Endothelial cell of umbilical vein (primary cell): ENCODE measurements around the gene SLC12A9. TPM values are rescaled to one million over a fixed set of nuclear protein-coding genes. Genes with fewer than 3 reads are reported as not detected.

Experiments
- BruUV-seq: library from RNA; stranded (reverse); fragments of 400-500 nt; replicated peaks from 2 replicates; lab custom pipeline; 2021; lab: Mats Ljungman, UMichigan
- CTCF ChIA-PET: fragments of 300-600, 350-600 bp; sonication (Branson Sonifier 250); formaldehyde crosslinking; loops from one replicate; lab custom pipeline; 2021; ENCODE audit warnings: antibody characterized with exemption, inconsistent platforms; lab: Charles Lee
- POLR2A ChIA-PET: fragments of 300-600, 350-600 bp; sonication (Branson Sonifier 250); formaldehyde crosslinking; loops from one replicate; lab custom pipeline; 2021; ENCODE audit warnings: antibody characterized with exemption, inconsistent platforms; lab: Charles Lee
- DNase-seq: peaks from one replicate; pipeline ENCODE4 v3.0.0-alpha.2; 2011; ENCODE audit warnings: low read depth, low spot score
- FAIRE-seq: peaks from 2 replicates; lab custom pipeline; 2011; peaks lifted over from hg19 to GRCh38; lab: Jason Lieb, UNC
- H2AFZ ChIP-seq: 2 replicates; pipeline ENCODE4 v1.6.0; 2012; ENCODE audit warnings: low read depth, low read length, control low read depth, inconsistent platforms
- H3K27ac ChIP-seq: 2 replicates; pipeline ENCODE4 v1.5.1; 2011; ENCODE audit warnings: low read depth, mild to moderate bottlenecking, control low read depth, low read length, moderate library complexity; ENCODE audit not compliant: insufficient read depth
- H3K27me3 ChIP-seq, 2 experiments: 2 replicates each; pipeline versions ENCODE4 v1.6.0 to v1.6.1; 2011; ENCODE audit warnings: low read length in 2 of 2, mixed read lengths in 1 of 2; ENCODE audit not compliant: control insufficient read depth in 2 of 2, insufficient read depth in 2 of 2
- H3K36me3 ChIP-seq, 2 experiments: 2 replicates in 1 of 2; 3 replicates in 1 of 2; pipeline ENCODE4 v1.5.1; 2011; ENCODE audit warnings: low read length in 2 of 2, mild to moderate bottlenecking in 1 of 2, moderate library complexity in 1 of 2; ENCODE audit not compliant: control insufficient read depth in 2 of 2, insufficient read depth in 2 of 2; ENCODE audit errors: extremely low read depth in 1 of 2
- H3K4me1 ChIP-seq: 3 replicates; pipeline ENCODE4 v1.5.1; 2011; ENCODE audit warnings: mild to moderate bottlenecking, low read length; ENCODE audit not compliant: control insufficient read depth, insufficient read depth; ENCODE audit errors: extremely low read depth
- H3K4me2 ChIP-seq: 2 replicates; pipeline ENCODE4 v1.6.1; 2011; ENCODE audit warnings: low read length, control low read depth, mixed read lengths; ENCODE audit not compliant: insufficient read depth
- H3K4me3 ChIP-seq, 3 experiments: fragments of 200-600 bp in 1 of 3; sonication (generic), shearing (Covaris generic) in 1 of 3; replicated peaks in 1 of 3; 2 replicates each; pipeline ENCODE4 v1.5.1; 2011 to 2016; ENCODE audit warnings: control low read depth in 3 of 3, low read length in 3 of 3, mild to moderate bottlenecking in 2 of 3, inconsistent platforms in 1 of 3, low read depth in 1 of 3, moderate library complexity in 1 of 3; ENCODE audit not compliant: insufficient read depth in 1 of 3
- H3K79me2 ChIP-seq: 2 replicates; pipeline ENCODE4 v1.6.0; 2012; ENCODE audit warnings: low read length, inconsistent platforms; ENCODE audit not compliant: control insufficient read depth, insufficient read depth
- H3K9ac ChIP-seq: replicated peaks from 2 replicates; pipeline ENCODE3; 2011; ENCODE audit warnings: low read length, control low read depth; ENCODE audit not compliant: insufficient read depth; ENCODE audit errors: extremely low read depth
- H3K9me1 ChIP-seq: replicated peaks from 3 replicates; pipeline ENCODE4 v1.6.0; 2011; ENCODE audit warnings: mild to moderate bottlenecking, low read length; ENCODE audit not compliant: control insufficient read depth, insufficient read depth; ENCODE audit errors: extremely low read depth
- H3K9me3 ChIP-seq: replicated peaks from 2 replicates; pipeline ENCODE4 v1.5.1; 2012; ENCODE audit warnings: low read length, inconsistent platforms; ENCODE audit not compliant: control insufficient read depth, insufficient read depth
- H4K20me1 ChIP-seq: replicated peaks from 2 replicates; pipeline ENCODE3; 2011; ENCODE audit warnings: mild to moderate bottlenecking, low read length; ENCODE audit not compliant: control insufficient read depth, insufficient read depth; ENCODE audit errors: extremely low read depth
- EZH2 ChIP-seq: IDR thresholded peaks from 2 replicates; pipeline ENCODE4 v1.6.1; 2012; ENCODE audit warnings: borderline replicate concordance, low read depth, mild to moderate bottlenecking, moderate library complexity, low read length, inconsistent platforms; ENCODE audit not compliant: severe bottlenecking
- FOS ChIP-seq: IDR thresholded peaks from 2 replicates; pipeline ENCODE4 v1.6.1; 2011; ENCODE audit warnings: mild to moderate bottlenecking, low read length, moderate library complexity, borderline replicate concordance; ENCODE audit not compliant: insufficient read depth
- GATA2 ChIP-seq: IDR thresholded peaks from 2 replicates; pipeline ENCODE4 v1.7.0; 2011; ENCODE audit warnings: low read depth, mild to moderate bottlenecking, moderate library complexity, mixed read lengths, low read length; ENCODE audit not compliant: insufficient read length, insufficient read depth
- JUN ChIP-seq: IDR thresholded peaks from 2 replicates; pipeline ENCODE4 v1.6.1; 2011; ENCODE audit warnings: borderline replicate concordance, low read depth; ENCODE audit not compliant: insufficient read length, insufficient read depth
- MYC ChIP-seq: IDR thresholded peaks from one replicate; pipeline ENCODE4 v1.6.1; 2011; ENCODE audit warnings: mild to moderate bottlenecking, low read depth, low read length
- POLR2A ChIP-seq: IDR thresholded peaks from 2 replicates; pipeline ENCODE4 v1.6.1; 2012; ENCODE audit warnings: low read depth, mild to moderate bottlenecking, control low read depth, low read length
- POLR2AphosphoS5 ChIP-seq: IDR thresholded peaks from 2 replicates; pipeline ENCODE4 v1.6.1; 2012; ENCODE audit warnings: low read depth, mild to moderate bottlenecking, control low read depth, low read length, moderate library complexity; ENCODE audit not compliant: insufficient read depth
- dilution Hi-C: fragments of 300-500 bp; cut with MboI; formaldehyde crosslinking; loops from one replicate; pipeline ENCODE4 v1.15.0; 2019; ENCODE audit warnings: low sequenced_read_pairs; ENCODE audit not compliant: extremely low pct_ligation_motif_present
- intact Hi-C: fragments of 100-400 bp; cut with micrococcal nuclease; formaldehyde crosslinking; loops from one replicate; pipeline ENCODE4 v1.10.0; 2022
- polyA plus RNA-seq, 4 experiments: library from polyadenylated mRNA; depleted of rRNA in 3 of 4; stranded (reverse) in 3 of 4; unstranded in 1 of 4; fragments of >200 nt; gene quantifications; 2 replicates each; pipeline versions ENCODE4 v1.2.1 to v1.2.3, GENCODE V29; 2011 to 2012; ENCODE audit warnings: missing spikeins in 1 of 4
- total RNA-seq: library from RNA; stranded (reverse); gene quantifications from 2 replicates; pipeline ENCODE4 v1.2.3, GENCODE V29; 2021
- TF ChIP-seq, protein P1 (sequence below): IDR thresholded peaks from 2 replicates; pipeline ENCODE4 v1.6.1; 2011; ENCODE audit not compliant: insufficient read depth, insufficient read length
- TF ChIP-seq, protein P2 (sequence below), 2 donors: IDR thresholded peaks; 1 replicate in 1 of 2; 2 replicates in 1 of 2; pipeline ENCODE4 v1.5.1; 2011; ENCODE audit warnings: low read length in 2 of 2, mild to moderate bottlenecking in 2 of 2, moderate library complexity in 2 of 2, control low read depth in 1 of 2, inconsistent platforms in 1 of 2, low read depth in 1 of 2; ENCODE audit not compliant: insufficient read depth in 1 of 2; ENCODE audit errors: extremely low read depth in 1 of 2

Gene SLC12A9
- total and polyA plus RNA-seq, 2 donors (not counting 3 experiments of a cell fraction or from before 2014, with no cell fraction given): 35.0 to 37.0 TPM

DNA sequence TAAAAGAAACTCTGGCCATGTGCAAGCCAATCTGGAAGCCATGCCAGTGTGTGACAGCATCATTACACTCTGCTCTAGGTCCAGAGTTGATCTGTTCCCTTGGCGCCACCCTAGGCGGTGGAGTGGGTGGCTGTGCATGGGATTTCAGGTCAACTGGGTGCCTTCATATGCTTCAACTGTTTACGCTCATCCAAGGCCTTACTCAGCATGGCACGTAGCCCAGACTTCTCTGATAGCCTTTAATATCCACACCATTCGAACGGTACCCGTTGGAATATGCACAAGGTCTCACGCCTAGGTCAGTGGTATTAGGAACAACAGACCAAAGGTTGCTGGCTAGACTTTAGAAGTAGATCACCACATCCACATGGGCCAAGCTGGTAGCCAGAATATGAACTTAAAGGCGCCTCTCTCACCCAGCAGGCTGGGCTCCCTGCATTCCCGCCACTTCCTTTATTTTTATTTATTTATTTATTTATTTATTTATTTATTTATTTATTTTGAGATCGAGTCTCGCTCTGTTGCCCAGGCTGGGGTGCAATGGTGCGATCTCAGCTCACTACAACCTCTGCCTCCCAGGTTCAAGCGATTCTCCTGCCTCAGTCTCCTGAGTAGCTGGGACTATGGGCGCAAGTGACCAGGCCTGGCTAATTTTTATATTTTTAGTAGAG lies 61.8 kb downstream of the SLC12A9 start:
- H4K20me1 ChIP-seq: no peaks in the 10 kb centered on the region
- TF ChIP-seq, protein P1, sequence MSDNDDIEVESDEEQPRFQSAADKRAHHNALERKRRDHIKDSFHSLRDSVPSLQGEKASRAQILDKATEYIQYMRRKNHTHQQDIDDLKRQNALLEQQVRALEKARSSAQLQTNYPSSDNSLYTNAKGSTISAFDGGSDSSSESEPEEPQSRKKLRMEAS: no peak
- TF ChIP-seq GATA2 (no peak), FOS (no peak), MYC (no peak), POLR2A (no peak), EZH2 (no peak), JUN (no peak), POLR2AphosphoS5 (no peak)
- TF ChIP-seq, protein P2, sequence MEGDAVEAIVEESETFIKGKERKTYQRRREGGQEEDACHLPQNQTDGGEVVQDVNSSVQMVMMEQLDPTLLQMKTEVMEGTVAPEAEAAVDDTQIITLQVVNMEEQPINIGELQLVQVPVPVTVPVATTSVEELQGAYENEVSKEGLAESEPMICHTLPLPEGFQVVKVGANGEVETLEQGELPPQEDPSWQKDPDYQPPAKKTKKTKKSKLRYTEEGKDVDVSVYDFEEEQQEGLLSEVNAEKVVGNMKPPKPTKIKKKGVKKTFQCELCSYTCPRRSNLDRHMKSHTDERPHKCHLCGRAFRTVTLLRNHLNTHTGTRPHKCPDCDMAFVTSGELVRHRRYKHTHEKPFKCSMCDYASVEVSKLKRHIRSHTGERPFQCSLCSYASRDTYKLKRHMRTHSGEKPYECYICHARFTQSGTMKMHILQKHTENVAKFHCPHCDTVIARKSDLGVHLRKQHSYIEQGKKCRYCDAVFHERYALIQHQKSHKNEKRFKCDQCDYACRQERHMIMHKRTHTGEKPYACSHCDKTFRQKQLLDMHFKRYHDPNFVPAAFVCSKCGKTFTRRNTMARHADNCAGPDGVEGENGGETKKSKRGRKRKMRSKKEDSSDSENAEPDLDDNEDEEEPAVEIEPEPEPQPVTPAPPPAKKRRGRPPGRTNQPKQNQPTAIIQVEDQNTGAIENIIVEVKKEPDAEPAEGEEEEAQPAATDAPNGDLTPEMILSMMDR (IDR thresholded peaks at IDR 0.05; ENCODE audit: extremely low read depth in 1 of 2, insufficient read depth in 1 of 2, low read depth in 1 of 2, low read length in 2 of 2): no peak
- no peaks in the 10 kb centered on the region for H3K9me1 ChIP-seq
- H3K9me3 ChIP-seq: no peaks in the 10 kb centered on the region
- no peak overlapping the region for H3K4me2 ChIP-seq
- H3K36me3 ChIP-seq: no peaks in the 10 kb centered on the region
- H3K27ac ChIP-seq: no peak overlapping the region
- no peaks in the 10 kb centered on the region for H3K4me1 ChIP-seq
- BruUV-seq: no TSS peak
- no peak for DNase-seq
- H3K27me3 ChIP-seq: no peaks in the 10 kb centered on the region
- CTCF ChIA-PET: no interaction called here
- H3K79me2 ChIP-seq: no peaks in the 10 kb centered on the region
- no peak overlapping the region for H3K9ac ChIP-seq
- no peak overlapping the region for H3K4me3 ChIP-seq
- intact Hi-C loops: no loop called here
- H2AFZ ChIP-seq: no peak overlapping the region
- FAIRE-seq: no peak
- POLR2A ChIA-PET: no interaction called here
- dilution Hi-C loops: no loop called here
